NB4 (cell line): ENCODE results near the gene ERN2.

Experiments
- DNase-seq: peaks from one replicate; pipeline ENCODE4 v3.0.0; 2010; ENCODE audit warnings: low read depth
- H3K4me3 ChIP-seq: one replicate; pipeline ENCODE4 v1.5.1; 2011; ENCODE audit warnings: mild to moderate bottlenecking, low read depth, low read length, moderate library complexity
- CTCF ChIP-seq: IDR thresholded peaks from one replicate; pipeline ENCODE4 v1.5.1; 2012; ENCODE audit warnings: low read depth, low read length
- MAX ChIP-seq: IDR thresholded peaks from 2 replicates; pipeline ENCODE4 v1.6.1; 2011; ENCODE audit warnings: low read depth, low read length
- MYC ChIP-seq: IDR thresholded peaks from 2 replicates; pipeline ENCODE4 v1.6.1; 2011; ENCODE audit warnings: low read depth, low read length
- POLR2A ChIP-seq: IDR thresholded peaks from 2 replicates; pipeline ENCODE4 v1.6.1; 2011; ENCODE audit warnings: mild to moderate bottlenecking; ENCODE audit not compliant: insufficient read length; ENCODE audit errors: extremely low read depth

ERN2 gene

GRCh38 chr16:23663918-23664317 lies 49.1 kb downstream of the ERN2 start:
- no peak overlapping the region for H3K4me3 ChIP-seq
- no peak for TF ChIP-seq POLR2A
- no peak for TF ChIP-seq MYC
- no peak for TF ChIP-seq CTCF
- no peak for DNase-seq

GRCh38 chr16:23651943-23652468 lies 61.0 kb downstream of the ERN2 start:
- no peak for TF ChIP-seq POLR2A
- no peak for TF ChIP-seq MAX
- TF ChIP-seq CTCF: no peak
- TF ChIP-seq MYC: no peak
- no peak overlapping the region for H3K4me3 ChIP-seq
- no peak for DNase-seq

DNA sequence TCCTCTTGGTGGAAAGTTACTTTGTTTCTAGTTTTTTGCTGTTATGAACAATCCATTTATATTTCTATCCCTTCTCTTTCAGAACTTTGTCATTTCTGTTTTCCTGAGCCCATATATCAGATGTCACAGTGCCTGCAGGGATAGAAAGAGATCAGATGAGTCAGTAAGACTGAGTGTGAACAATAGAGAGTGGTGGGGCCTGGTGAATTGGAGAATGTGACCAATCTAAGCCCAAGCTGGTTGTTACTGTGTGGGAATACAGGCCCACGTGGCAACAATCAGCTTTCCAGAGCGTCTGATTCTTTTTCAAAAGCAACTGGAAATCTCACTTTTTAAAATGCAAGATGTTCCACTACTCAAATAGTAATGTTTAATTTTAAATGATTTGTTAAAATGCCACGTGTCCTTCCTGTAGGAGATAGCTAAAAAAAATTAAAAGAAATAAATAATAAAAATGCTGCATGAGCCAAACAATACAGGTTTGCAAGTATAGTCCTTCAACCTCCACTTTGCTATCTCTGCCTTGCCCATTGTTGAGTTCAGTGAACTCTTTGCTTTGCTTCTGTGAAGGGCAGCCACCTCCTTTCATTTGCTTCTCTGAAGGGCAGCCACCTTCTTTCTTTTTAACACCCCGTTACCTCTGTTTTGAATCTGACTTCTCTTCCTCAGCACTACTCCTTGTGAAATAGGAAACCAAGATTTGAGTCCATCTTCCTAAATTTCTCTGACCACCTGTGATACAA lies 62.2 kb downstream of the ERN2 start:
- no peak for DNase-seq
- no peak overlapping the region for H3K4me3 ChIP-seq
- no peak for TF ChIP-seq POLR2A
- no peak for TF ChIP-seq MAX
- no peak for TF ChIP-seq MYC
- no peak for TF ChIP-seq CTCF

DNA sequence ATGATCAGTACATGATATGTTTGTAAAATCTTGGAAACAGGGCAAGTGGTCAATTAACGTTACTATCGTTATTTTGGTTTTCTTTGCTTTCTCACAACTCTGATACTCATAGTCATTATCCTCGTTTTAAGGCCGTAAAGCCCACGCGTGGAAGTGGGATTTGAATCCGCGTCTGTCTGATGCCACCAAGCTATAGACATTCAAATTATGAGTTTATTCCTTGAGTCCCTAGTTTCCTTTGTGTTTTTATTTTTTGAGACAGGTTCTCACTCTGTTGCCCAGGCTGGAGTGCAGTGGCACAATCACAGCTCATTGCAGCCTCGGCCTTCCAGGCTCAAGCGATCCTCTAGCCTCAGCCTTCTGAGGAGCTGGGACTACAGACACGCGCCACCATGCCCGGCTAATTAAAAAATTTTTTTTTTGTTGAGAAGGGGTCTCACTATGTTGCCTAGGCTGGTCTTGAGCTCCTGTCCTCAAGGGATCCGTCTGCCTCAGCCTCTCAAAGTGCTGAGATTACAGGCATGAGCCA lies 70.7 kb downstream of the ERN2 start:
- DNase-seq: no peak
- TF ChIP-seq POLR2A (no peak), MYC (no peak), CTCF (no peak), MAX (no peak)
- peak overlapping the region; percentile 99 for H3K4me3 ChIP-seq

DNA sequence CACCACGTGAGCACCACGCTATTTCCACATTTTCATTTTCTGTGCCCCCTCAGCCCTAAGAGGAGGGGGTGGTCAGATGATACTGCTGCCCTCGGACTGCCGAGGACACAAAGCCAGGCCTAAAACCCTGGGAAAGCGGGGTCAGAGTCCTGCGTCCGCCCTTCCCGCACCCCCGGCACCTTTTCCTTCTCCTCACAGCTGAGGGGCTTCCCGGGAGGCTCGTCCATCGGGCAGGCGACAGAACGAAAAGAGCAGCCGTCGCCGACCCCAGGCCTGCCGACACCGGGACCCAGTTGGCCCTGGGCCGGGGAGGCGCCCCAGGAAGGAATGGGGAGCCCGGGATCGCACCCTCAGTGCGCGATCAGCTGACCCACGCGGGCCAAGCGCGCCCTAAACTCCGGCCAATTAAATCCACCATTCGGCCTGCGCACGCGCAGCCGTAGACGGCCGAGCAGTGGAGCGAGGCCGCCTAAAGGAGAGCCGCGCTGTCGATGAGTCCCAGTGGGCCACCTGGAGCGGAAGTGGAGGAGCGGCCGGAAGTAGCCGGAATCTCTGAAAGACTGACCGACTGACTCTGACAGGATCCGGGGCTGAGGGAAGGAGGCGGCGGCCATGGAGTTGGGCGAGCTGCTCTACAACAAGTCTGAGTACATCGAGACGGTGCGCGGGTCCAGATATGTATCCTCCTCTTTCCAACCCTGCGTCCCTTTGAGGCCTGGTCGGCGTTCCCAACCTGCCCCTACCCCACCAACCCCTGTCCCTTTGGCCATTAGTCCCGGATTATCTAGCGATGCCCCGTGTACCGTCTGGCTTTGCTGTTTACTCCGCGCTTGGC lies 71.9 kb downstream of the ERN2 start, which contains the start of the genes DCTN5 and PALB2:
Gene DCTN5, plus strand, starts transcription at position 536 of the 835 bp plus-strand sequence. Its CDS starts 77 bp downstream, at position 613.
Gene PALB2, minus strand, starts transcription at position 380 of the 835 bp plus-strand sequence. Its CDS starts 153 bp downstream, at position 227.
- peak within 1 kb of the TSS; percentile 99 for H3K4me3 ChIP-seq
- peak; percentile 96 for DNase-seq
- TF ChIP-seq MAX (peak; percentile 83), POLR2A (peak; percentile 63), MYC (peak; percentile 95), CTCF (no peak)
